Right kidney (tissue), 1 donor: ENCODE results near the gene TK1.
"Not testable (repeated sequence)": the region's sequence is repeated elsewhere in the genome, so short reads cannot be mapped to it uniquely, and the experiment has no call there.

ENCODE experiments used
- DNase-seq: peaks from one replicate; pipeline ENCODE4 v3.0.0-alpha.2; 2016

Gene TK1

DNA sequence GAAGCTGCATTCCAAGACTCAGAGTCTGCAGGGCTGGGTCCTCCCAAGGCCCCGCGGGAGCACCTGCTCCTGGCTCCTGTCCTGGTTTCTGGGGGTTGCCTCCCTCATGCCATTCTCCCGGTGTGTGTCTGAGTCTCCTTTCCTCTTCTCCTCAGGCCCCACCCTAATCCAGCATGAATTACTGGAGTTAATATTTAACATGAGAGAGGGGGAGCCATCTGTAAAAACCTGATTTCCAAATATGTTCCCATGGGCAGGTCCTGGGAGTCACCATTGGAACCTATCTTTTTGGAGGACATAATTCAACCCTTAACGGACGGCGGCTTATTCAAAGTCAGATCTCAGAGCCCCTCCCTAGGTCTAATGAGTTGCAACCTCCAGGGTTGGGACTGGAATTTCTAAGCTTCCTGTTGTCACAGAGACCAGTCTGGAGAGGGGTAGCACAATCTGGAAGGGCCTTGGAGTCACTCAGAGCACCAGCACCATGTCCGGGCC, 35.3 kb downstream of the TK1 start:
- peak; percentile 60 for DNase-seq

DNA sequence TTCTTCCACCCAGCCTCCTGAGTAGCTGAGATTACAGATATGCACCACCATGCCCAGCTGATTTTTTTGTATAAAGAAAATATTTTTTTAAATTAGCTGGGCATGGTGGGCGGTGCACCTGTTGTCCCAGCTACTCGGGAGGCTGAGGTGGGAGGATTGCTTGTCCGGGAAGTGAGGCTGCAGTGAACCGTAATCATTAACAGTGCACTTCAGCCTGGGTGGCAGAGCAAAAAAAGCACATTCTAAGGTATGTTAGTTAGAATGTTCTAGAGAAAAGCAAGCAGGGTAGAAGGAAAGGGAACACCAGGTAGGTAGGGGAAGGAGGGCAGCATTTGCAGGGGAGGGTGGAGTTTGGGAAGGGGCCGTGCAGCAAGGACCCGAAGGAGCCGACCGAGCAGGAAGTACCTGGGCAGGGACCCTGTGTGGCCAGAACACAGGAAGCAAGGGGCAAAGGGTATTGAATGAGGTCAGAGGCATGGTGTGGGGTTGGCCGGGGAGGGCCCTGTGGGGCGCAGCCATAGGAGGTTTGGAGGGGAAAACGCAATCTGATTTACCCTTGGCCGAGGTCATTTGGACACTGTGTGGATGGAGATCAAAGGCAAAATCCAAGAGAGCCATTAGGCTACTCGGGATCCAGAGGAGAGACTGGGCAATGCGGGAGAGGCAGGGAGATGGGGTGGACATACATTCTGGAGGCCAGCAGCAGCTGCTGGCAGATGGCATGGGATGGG, 38.4 kb downstream of the TK1 start:
- no peak for DNase-seq

DNA sequence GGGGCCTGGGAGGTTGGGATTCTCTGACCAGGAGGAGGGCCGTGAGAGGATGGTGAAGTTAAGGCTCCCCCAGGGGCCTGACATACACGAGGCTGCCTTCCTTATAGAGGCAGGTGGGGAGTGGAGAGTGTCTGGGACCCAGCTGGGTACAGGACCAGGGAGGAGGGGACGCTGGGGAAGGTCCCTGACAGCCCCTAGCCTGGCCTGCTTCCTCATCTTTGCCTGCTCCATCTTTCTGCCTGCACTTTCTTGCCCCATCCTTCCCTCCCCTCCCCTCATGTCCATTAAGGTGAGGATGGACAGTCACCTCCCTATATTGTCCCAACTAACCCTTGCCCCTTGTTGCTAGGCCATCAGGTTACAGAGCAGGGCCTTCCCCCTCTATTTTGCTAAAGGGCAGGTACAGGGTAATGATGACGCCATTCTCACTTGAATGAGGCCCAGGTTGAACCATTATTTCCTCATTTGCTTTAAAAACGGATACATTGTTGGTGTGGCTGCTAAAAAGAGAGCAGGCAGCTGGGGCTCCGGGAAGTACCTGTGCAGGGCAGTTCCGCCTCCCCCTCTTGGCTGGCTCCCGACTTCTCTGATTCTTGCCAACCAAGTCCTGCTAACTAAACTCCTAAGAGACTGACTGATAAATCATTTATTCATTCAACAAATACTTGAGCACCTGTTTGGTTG, 39.4 kb downstream of the TK1 start:
- no peak for DNase-seq

DNA sequence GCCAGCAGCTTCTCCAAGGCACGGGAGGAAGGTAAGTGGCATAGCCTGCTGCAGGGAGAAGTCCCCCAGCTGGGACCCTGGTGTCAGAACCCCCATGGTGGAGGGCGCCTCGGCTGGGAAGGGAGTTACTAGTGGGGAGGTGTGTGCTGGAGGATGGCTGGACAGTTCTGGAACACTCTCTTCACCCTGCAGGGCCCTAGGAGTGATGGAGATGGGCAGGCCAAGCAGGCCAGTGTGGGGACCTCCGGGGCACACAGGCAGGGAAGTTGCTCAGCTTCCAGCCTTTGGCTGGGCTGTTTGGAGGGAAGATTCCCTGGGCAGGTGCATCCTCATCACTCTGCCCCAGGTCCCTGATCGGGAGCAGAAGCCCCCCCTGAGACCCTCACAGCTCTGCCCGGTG, 40.0 kb downstream of the TK1 start:
- DNase-seq, result no peak

DNA sequence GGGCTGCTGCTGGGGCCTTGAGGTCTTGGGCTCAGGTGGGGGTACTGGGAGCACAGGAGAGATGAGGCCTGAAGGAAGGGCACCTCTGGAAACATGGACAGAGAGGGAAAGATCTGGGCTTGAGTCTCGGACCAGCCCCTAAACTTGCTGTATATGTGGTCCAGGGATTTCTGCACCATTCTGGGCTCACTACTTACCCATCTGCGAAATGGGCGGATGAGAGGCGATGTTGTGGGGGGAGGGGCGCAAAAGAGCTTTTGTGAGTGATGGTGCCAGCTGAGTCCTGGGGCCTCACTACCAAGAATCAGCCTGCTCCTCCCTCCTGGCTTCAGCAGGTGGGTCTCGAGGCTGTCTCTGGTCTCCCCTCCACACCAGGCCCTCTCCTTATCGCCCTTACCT, 40.4 kb downstream of the TK1 start:
- no peak for DNase-seq

DNA sequence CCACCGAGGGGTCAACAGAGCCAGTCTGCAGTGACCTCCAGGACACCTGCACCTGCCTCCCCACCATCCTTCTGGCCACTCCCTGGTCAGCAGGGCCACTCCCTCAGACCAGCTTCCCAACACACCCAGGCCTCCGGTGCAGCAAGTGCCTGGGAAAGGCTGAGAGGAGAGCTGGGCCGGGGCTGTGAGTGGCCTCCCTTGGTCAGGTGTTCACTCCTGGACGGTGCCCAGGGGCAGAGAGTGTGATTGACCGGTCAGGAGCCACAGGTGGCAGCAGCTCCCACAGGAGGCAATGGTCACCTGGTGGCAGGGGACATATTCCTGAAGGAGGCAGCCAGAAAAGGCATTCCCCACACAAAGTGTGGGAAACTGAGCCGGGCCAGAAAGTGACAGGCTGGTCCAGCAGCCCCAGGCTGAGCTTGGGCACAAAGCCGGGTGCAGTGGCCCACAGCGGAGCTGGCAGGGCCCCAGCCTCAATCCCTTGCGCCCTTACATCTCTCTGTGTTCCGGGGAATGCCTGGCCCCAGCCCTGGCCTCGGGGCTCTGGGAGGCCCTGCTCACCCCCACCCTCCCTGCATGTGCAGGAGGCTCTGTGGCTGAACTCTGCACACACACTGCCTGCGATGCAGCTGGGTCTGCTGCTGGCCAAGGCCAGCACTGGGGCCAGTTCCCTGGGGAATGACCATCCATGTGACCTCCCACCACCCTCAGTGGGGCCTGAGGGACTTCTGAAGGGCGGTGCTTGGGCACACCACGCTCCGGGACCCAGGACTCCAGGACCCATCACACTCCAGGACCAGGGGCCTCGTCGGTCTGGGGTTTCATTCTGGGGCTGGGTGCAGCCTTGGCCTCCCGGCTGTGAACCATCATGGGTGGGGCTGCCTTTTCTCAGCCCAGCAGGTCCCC, 41.9 kb downstream of the TK1 start:
- DNase-seq, result no peak

DNA sequence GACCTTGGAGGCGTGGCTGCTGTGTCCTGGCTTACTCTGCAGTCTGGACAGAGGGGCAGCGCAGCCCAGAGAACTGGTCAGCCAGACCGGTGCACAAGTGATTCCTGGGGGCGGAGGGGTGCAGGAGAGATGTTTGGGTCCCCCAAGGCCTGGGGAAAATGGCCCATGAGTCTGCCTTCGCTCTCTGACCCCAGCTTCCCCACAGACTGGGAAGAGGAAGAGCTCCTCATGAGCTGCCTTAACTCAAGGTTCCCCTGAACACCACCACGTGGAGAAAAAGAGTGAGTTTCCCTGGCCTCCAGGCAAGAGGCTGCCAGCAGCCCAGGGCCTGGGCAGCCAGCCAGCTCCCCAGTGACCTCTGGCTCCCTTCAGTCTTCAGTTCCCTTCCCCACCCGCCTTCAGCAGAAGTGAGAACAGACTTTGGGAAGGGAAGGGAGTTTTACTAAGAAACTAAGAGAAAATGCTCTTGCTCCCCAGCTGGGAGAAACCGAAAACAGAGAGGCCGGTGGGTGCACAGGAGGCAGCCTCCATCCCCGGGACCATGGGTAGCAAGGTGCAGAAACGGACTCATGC, 42.6 kb downstream of the TK1 start:
- peak; percentile 53 for DNase-seq

DNA sequence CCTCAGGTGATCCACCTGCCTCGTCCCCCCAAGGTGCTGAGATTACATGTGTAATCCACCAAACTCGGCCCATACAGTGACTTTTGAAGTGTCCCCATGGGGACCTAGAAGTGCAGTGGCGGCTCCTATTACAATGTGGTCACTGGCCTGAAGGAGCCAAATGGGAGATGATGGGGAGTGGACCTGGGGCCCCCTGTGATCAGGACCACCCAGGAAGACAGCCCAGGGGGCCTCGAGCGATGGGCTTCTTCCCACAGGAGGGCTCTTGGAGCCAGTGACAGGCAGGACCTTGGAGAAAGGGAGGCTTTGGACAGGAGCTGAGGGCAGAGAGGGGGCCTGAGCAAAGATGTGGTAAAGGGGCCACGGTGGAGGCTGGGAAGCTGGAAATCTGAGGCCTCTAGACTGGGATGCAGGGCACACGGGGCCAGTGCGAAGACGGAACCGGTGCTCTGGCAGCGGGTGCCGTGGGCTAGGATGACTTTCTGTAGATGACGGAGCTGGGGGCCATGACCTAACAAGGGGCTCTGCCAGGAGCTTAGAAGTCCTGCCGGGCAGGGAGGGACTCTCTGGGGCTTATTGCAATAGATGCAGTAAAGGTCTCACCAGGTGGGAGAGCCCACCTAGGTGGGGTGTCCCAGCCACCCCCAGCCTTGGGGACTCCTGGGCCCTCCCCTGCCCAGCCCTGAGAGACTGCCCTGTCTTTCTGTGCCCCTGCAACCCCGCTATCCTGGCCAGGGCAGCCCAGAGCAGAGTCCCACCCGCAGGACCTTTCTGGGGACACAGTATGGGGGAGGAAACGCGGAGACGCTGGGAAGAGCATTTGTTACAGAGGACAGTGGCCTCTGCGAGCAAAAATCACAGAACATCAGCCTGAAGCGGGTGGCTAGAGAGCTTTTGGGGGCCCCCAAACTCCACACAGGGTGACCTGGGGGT, 43.4 kb downstream of the TK1 start:
- DNase-seq, result no peak

DNA sequence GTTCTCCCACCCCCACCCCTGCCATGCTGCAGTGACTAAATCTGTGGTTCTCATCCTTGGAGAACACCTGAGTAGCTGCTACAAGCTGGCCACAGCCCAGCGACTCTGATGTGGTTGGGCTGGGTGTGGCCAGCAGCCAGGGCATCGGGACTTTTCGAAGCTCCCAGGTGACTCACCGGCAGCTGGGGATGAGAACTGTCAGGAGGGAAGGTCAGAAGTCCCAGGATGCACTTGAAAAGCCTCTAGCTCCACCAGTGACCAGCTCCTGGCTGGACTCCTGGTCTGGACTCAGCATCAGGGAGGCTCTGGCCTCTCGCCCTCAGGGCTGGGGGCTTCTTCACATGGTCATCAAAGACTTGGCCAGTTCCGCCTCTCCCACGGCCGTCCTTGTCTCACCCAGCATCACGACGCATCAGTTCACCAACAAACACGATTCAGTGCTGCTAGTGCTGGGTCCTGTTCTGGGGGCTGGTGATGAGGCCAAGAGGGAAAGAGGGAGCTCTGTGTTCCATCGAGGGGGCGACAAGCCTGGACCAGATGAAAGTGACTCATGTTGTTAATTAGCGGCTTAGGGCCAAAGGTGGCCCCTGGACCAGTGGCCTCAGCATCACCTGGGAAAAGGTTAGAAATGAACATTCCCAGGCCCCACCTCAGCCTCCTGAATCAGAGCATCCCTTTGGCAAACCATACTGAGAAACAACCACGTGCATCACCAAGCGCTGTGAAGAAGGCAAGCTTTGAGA, 44.6 kb downstream of the TK1 start:
- no peak for DNase-seq

DNA sequence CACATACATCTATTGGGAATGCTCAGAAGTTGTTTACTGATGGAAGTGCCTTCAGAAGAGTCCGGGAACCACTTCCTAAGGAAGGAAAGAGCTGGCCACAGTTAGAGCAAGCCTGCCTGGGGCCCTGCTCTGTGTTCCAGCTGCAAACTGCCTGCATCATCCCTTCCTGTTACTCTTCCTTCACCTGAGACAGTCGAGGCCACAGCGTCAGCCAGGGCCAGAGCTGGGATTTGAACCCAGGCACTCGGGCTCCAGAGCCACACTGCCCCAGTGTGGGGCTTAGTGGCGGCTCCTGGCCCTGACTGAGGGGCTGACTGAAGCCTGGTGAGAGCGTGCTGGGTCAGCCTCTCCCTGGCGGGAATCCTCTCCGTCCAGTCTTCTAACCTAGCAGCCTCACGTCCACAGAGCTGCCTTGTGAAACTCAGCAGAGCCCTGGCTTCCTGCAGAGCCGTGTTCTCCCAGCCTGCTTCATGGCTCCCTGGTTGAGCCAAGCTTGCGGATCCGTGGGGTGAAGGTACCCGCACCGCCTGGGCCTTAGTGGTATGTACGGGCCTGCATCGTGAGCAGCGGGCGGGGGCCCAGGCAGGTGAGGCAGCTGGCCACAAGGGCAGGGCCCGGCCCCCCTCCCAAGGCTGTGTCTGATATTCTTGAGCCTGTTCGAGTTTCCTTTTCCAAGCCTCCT, 45.3 kb downstream of the TK1 start:
- DNase-seq, result no peak

DNA sequence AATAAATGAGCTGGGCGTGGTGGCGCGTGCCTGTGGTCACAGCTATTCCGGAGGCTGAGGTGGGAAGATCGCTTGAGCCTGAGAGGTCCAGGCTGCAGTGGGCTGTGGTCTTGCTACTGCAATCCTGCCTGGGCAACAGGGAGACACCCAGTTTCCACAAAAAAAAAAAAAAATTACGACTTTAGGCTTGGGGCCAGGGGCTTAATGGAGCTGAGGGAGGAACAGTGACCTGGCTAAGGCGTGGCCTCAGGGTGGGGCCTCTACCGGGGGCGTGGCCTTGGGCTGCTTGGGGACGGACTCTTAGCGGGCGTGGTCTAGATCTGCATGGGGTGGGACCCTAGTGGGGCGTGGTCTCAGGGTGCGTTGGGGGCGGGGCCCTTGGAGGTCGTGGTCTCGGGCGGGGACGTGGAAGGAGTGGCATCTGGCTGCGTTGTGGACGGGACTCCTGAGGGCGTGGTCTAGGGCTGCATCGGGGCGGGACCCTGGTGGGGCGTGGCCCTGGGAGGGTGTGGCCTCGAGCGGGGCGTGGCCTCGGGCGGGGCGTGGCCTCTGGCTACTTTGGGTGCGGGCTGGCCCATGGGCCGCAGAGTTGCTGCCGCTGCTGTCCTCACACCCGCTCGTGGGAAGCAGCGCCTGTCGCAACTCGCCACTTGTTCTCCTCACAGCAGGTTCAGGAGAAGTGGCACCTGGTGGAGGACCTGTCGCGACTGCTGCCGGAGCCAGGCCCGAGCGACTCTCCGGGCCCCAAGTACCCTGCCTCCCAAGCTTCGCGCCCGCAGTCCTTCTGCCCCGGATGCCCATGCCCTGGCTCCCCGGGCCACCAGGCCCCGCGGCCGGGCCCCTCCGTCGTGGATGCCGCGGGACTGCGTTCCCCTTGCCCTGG, 46.4 kb downstream of the TK1 start:
- DNase-seq, result peak; percentile 65

DNA sequence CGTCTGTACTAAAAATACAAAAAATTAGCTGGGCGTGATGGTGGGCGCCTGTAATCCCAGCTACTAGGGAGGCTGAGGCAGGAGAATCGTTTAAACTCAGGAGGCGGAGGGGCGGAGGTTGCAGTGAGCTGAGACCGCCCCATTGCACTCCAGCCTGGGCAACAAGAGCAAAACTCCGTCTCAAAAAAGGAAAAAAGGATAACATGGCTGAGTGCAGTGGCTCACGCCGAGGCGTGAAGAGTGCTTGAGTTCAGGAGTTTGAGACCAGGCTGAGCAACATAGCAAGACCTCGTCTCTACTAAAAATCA, 47.0 kb downstream of the TK1 start:
- not testable (repeated sequence) for DNase-seq

DNA sequence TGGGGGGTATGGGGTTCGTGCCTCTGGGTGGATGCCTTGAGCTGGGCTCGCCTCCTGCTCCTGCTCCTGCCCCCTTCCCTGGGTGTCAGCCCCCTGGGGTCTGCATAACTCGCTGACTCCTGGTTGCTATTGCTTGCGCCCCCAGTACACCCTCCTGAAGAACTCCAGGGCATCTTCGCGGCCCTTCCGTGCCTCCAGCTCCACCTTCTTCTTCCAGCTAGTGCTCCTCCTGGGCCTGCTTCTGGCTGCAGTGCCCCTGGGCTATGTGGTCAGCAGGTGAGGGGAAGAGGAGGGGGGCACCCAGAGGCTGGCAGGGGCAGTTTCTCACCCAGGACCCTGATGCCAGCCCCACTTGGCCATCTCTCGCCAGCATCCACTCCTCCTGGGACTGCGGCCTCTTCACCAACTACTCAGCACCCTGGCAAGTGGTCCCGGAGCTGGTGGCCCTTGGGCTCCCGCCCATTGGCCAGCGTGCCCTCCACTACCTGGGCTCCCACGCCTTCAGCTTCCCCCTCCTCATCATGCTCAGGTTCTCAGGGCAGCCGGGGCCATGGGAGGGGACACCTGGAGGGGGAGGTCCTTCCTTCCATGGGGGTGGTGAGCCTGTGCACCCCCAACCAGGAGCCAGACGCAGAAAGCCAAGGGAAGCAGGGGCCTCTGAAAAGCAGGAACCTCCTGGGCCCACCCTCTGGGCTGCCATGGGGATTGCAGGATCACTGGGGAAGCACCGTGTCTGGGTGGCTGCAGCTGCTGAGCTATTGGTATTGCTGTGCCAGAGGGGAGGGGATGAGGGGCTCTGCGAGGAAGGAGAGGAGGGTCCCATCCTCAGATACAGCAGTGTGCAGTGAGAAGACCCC, 48.4 kb downstream of the TK1 start:
- DNase-seq, result no peak

DNA sequence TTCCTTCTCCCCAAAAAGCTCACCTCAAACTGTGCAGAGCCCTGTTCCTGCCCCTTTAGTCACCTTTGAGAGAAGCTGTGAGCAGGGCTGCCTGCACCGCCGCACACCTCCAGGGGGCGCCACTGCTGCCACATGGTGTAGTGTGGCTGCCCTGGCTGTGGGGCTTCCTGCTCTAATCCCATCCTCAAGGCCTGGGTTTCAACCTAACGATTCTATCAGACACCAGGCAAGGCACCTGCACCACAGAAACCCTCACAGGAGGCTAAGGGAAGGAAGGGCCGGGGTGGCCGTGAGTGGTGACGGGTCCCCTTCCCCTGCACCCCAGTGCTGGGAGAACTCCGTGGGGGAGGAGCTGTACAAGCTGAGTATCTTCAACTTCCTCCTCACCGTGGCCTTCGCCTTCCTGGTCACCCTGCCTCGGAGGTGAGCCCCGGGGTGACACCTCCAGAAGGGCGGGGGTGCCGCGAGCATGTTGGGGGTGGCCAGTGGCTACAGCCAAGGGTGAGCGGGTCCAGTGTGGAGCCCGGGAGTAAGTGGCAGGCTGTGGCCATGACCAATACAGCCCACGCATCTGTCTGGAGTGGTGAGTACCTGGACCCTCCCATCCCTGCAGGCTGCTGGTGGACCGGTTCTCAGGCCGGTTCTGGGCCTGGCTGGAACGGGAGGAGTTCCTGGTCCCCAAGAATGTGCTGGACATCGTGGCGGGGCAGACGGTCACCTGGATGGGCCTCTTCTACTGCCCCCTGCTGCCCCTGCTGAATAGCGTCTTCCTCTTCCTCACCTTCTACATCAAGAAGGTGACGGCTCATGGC, 49.3 kb downstream of the TK1 start:
- no peak for DNase-seq

DNA sequence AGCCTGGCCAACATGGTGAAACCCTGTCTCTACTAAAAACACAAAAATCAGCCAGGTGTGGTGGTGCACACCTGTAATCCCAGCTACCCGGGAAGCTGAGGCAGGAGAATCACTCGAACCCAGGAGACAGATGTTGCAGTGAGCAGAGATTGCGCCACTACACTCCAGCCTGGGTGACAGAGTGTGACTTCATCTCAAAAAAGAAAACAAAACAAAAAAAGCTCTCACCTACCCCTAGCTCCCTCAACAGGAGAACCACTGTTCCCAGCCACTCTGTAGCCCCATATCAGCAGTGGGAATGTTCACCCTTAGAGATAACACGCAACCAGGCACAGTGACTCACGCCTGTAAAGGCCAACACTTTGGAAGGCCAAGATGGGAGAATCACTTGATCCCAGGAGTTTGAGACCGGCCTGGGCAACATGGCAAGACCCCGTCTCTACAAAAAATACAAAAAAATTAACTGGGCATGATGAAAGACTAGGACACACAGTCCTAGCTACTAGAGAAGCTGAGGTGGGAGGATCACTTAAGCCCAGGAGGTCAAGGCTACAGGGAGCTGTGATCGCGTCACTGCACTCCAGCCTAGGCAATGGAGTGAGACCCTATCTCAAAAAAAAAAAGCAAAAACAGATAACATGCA, 50.9 kb downstream of the TK1 start:
- no peak for DNase-seq

DNA sequence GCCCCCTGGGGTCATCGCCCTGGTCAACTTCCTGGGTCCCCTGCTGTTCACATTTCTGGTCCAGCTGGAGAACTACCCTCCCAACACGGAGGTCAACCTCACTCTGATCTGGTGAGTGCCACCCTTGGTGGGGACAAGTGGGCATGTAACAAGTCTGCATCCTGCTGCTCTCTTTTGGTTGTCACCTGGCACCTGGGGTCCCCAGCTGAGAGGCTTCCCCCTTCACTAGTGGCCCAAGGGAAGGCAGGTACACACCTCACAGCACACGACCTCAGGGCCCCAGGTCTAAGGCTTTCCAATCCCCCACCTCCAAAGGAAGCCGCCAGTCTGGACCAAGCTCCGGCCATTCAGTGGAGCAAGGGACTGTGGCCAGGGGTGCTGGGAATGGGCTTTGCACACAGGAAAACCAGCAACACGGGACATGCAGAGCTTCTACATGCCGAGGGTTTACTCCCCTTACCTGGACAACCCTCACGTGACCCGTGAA, 51.9 kb downstream of the TK1 start:
- DNase-seq, result no peak
